IPS DF 6.9 (cell line): ENCODE results near the gene LDLRAD3.

ENCODE experiments used
- DNase-seq: peaks from one replicate; pipeline ENCODE4 v3.0.0-alpha.2; 2013; ENCODE audit warnings: low read depth, low spot score
- H3K27ac ChIP-seq: one replicate; pipeline ENCODE4 v1.5.1; 2013; ENCODE audit warnings: low read length, control low read depth
- H3K27me3 ChIP-seq: 2 replicates; pipeline ENCODE4 v1.6.1; 2013; ENCODE audit warnings: mild to moderate bottlenecking, low read length; ENCODE audit not compliant: control insufficient read depth, insufficient read depth
- H3K36me3 ChIP-seq: 2 replicates; pipeline ENCODE4 v1.6.1; 2013; ENCODE audit warnings: low read length; ENCODE audit not compliant: control insufficient read depth, insufficient read depth
- H3K4me1 ChIP-seq: 2 replicates; pipeline ENCODE4 v1.6.1; 2013; ENCODE audit warnings: low read length; ENCODE audit not compliant: control insufficient read depth, insufficient read depth
- H3K4me3 ChIP-seq: 2 replicates; pipeline ENCODE4 v1.5.1; 2013; ENCODE audit warnings: mild to moderate bottlenecking, low read length
- H3K9me3 ChIP-seq: 2 replicates; pipeline ENCODE4 v1.6.1; 2013; ENCODE audit warnings: low read length, inconsistent platforms; ENCODE audit not compliant: control insufficient read depth, insufficient read depth
- WGBS: extraction: QIAGEN DNeasy Blood & Tissue Kit; methylation state at CpG from one replicate; pipeline ENCODE4 v1.1.7; 2013; ENCODE audit warnings: mixed read lengths, missing lambda C conversion rate; ENCODE audit not compliant: insufficient read length, insufficient coverage; 5-methylcytosine and 5-hydroxymethylcytosine counted together

The LDLRAD3 gene

DNA sequence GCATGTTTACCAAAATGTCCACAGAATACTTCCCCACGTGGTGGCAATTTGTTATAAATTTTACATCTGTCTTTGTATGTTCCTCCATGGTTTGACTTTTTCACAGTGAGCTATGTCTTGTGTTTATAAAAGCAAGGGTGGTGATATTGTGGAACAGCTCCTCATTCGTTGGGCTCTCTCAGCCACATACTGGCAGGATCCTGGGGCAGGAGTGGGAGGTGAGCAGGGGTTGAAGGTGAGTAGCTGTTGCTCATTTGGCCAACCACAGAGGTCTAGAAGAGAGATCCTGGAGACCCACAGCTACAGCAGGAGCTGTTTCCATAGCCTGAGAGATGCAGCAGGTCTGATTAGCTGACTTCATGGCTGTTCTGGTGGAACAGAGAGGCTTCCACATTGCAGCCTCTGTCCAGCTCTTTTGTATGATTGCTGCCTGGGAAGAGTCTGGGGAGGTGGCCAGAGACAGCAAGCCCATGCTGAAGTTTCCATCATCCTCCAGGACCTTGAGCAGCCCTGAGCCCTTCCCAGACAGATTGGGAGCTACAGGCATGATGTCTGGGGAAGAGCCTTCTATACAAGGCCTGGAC, 128.1 kb downstream of the LDLRAD3 start:
- H3K27me3 ChIP-seq = no peaks in the 10 kb centered on the region
- H3K36me3 ChIP-seq = no peaks in the 10 kb centered on the region
- DNase-seq = no peak
- no peak overlapping the region for H3K27ac ChIP-seq
- peaks cover 9% of the 10 kb centered on the region; the same call in 1 of the 2 replicates for H3K4me1 ChIP-seq
- no CpG with 5 or more reads among the region's 2 CpGs for WGBS
- no peak overlapping the region for H3K4me3 ChIP-seq
- no peaks in the 10 kb centered on the region; the same call in 1 of the 2 replicates for H3K9me3 ChIP-seq

DNA sequence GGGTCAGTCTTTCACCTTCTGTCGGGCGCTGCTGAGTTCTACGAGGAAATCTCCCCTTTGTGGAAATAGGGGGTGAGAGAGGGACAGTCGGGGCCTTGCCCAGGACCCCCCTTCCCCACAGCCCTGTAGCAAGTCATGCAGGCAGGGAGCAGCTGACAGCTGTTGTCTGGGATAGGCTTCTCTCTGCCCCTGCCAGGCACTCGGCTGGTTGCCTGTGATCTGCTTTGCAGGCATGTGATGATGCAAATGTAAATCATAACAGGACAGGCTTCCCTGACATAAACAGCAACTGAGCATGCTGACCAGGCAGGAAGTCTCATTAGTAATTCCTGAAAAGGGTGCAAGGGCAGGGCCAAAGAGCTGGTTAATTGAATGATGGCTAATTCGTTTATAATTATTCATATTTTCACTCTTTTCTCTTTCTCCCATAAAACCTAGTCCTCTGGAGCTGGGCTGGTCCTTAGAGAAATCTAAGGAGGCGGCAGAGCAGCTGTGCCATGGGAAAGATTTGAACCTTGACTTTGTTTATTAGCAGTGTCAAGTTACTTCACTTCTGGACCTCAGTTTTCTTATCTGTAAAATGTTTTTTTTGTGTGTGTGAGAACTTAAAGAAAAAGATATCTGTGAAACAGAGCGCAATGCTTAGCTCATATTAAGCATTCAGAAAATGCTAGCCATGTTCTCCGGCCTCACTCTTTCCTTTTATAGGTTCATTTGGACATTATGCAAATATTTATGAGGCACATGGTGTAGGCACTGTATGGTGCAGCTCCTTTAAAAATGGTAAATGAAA, 129.7 kb downstream of the LDLRAD3 start:
- no peaks in the 10 kb centered on the region for H3K9me3 ChIP-seq
- H3K36me3 ChIP-seq = no peaks in the 10 kb centered on the region
- WGBS = no CpG with 5 or more reads among the region's 9 CpGs
- H3K27me3 ChIP-seq = no peaks in the 10 kb centered on the region
- H3K27ac ChIP-seq = no peak overlapping the region
- H3K4me1 ChIP-seq = peaks cover 9% of the 10 kb centered on the region; the same call in 1 of the 2 replicates
- no peak overlapping the region for H3K4me3 ChIP-seq
- no peak for DNase-seq

DNA sequence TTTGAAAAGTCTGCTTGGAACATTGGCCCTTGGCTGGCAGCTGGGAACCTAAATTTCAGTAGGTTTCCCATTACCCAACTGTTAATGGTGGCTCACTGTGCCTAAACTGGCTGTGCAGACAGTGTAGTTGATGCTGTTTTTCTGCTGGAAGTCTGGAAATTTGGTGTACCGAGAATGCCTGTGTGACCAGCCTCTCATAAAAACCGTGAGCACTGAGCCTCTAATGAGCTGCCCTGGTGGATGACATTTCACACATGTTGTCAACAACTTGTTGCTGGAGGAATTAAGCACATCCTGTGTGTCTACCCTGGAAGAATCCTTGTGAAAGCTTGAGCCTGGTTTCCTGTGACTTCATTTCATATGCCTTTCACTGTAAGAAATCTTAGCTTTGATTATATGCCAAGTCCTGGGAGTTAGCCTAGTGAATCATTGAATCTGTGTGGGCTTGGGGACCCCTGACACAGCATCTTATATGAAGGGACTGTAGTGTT, 131.1 kb downstream of the LDLRAD3 start:
- Histone ChIP-seq H3K36me3 (no peaks in the 10 kb centered on the region), H3K9me3 (no peaks in the 10 kb centered on the region), H3K27ac (no peak overlapping the region), H3K27me3 (no peaks in the 10 kb centered on the region), H3K4me3 (no peak overlapping the region), H3K4me1 (peaks cover 9% of the 10 kb centered on the region; the same call in 1 of the 2 replicates)
- no CpG with 5 or more reads among the region's 2 CpGs for WGBS
- no peak for DNase-seq

DNA sequence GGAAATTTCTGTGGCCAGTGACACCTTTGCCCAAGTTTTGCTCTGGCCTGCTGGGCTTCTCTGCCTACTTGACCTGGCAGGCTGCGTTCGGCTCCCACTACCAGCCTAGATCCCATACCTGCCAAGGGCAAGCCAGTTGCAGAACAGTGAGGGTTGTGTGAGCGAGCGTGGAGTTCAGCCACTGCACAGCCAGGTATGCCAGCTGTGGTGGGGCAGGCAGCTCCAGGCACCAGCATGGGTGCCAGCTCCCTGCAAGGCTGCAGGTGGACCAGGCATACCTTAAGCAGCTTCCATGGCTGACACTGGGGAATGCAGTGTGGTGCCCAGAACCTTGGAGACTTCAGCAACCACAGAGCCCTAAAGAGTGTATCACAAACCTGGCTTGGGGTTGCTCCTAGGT, 133.5 kb downstream of the LDLRAD3 start:
- Histone ChIP-seq H3K27ac (no peak overlapping the region), H3K4me3 (no peak overlapping the region), H3K27me3 (no peaks in the 10 kb centered on the region), H3K9me3 (no peaks in the 10 kb centered on the region), H3K4me1 (0 out of 2 replicates have a peak, but pooled peaks cover 2% of the 10 kb centered on the region), H3K36me3 (no peaks in the 10 kb centered on the region)
- no CpG with 5 or more reads among the region's 4 CpGs for WGBS
- no peak for DNase-seq

DNA sequence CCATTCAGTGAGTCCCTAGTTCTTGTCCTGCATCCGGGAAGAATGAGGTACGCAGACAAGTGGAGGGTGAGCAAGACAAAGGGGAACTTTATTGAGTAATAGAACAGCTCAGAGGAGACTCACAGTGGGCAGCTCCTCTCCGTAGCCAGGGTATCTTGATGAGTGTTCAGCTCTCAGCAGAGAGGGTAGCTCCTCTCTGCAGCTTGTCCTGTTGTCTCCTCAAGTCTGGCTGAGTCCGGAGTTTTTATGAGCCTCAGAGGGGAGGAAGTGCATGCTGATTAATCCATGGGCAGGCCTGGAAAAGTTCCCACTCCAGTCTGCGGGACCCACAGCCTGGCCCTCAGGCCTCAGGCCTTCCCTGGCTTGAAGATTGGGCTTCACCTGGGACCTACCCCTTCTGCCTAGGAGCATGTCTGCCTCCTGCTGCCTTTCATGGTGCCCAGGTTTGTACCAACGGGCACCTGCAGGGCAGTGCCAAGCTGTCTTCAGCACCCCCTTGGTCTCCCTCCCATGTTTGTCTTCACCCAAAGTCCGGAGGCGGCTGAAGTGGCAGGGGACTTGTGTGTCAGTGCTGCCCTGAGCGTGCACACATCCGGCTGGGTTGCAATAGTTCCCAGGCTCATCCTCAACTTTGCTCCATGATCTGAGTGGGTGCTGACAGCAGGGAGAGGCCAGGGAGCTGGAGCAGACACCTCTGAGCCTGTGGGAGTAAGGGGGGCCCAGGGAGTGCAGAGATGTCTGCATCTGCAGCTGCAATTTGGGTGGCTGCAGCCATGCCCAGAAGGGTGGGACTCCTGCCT, 134.2 kb downstream of the LDLRAD3 start:
- H3K9me3 ChIP-seq = no peaks in the 10 kb centered on the region
- no peaks in the 10 kb centered on the region; the same call in 1 of the 2 replicates for H3K36me3 ChIP-seq
- WGBS = no CpG with 5 or more reads among the region's 10 CpGs
- H3K27ac ChIP-seq = no peak overlapping the region
- no peak for DNase-seq
- H3K4me1 ChIP-seq = 0 out of 2 replicates have a peak, but pooled peaks cover 2% of the 10 kb centered on the region
- no peak overlapping the region for H3K4me3 ChIP-seq
- H3K27me3 ChIP-seq = no peaks in the 10 kb centered on the region

DNA sequence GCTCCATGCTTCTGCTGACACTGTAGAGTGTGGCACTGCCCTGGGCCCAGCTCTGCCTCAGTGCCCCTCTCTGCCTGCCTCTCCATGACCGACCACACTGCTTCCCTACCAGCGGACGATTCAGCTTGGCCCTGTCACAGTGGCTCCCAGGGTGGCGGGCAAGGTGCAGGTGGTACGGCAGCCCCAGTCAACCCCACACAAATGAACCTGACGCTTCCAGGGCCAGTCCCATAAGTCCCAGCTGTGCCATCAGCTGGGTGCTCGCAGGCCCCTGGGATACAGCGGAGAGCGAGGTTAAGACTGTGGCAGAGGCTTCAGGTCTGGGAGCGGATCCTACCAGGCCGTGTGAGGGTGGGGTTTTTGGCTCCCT, 134.8 kb downstream of the LDLRAD3 start:
- no CpG with 5 or more reads among the region's 11 CpGs for WGBS
- no peak for DNase-seq
- no peaks in the 10 kb centered on the region for H3K27me3 ChIP-seq
- no peaks in the 10 kb centered on the region for H3K9me3 ChIP-seq
- no peak overlapping the region for H3K27ac ChIP-seq
- H3K4me3 ChIP-seq = no peak overlapping the region
- H3K4me1 ChIP-seq = no peaks in the 10 kb centered on the region
- H3K36me3 ChIP-seq = no peaks in the 10 kb centered on the region; the same call in 1 of the 2 replicates

DNA sequence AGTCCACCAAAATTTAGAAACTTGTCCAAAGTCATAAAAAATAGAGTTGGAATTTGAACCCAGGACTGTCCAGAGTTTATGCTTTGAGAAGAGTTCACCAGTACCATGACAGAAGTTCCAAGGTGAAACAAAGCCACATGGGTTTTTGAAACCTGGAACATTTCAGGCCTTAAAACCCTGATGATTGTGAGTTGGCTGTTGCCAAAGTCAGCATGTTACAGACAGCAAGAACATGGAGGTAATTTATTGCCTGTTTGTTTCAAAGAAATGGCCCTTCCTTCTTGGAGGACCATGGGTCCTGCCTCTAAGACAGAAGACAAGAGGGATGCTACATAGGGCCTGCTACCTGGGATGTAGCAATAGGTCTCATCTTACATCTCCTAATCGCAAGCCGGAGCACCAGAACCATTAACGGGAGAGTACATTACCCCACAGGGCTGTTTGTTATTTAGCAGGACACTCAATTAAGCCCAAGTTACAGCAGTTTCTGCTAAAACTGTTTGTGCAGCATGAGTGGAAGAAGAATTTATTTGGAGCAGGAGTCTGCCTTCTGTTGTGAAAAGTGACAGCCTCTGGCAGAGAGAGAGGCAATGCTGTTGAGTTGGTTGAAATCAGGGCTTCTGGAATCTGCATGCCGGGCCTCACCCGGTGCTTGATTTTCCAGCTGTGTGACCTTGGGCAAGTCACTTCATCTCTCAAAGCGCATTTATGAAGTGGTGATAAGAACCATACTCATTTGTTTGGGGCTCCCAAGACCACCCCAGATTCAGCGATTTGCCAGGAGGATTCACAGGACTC, 136.2 kb downstream of the LDLRAD3 start:
- Histone ChIP-seq H3K27me3 (no peaks in the 10 kb centered on the region), H3K4me1 (no peaks in the 10 kb centered on the region), H3K9me3 (no peaks in the 10 kb centered on the region), H3K27ac (no peak overlapping the region), H3K4me3 (no peak overlapping the region), H3K36me3 (no peaks in the 10 kb centered on the region; the same call in 1 of the 2 replicates)
- no CpG with 5 or more reads among the region's 7 CpGs for WGBS
- DNase-seq = no peak

DNA sequence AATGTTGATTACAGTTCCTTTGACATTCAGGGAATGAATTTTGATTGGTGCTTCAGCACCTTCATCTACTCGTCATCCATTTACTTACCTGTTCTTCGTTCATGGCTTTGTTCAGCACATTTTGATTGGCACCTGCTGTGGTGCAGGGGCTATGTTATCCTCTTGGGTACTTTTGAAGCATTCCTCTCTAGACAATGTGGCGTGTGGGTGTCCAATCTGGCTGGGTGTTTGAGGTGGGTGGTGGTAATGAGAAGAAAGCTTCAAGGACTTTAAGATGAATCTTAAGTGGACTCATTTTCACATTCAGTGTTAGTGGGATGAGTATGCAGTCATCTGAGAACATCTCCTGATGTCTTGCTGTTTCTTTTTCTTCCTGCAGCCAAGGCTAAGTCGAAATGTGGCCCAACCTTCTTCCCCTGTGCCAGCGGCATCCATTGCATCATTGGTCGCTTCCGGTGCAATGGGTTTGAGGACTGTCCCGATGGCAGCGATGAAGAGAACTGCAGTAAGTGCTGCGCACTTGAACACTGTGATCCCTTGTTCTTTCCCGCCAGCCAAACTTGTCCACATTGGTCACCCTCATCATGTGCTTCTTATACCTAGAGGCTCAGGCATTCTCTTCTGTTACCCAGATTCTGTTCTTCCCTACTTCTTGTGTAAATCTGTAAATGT, 137.5 kb downstream of the LDLRAD3 start:
- H3K9me3 ChIP-seq = no peaks in the 10 kb centered on the region
- no peaks in the 10 kb centered on the region; the same call in 1 of the 2 replicates for H3K36me3 ChIP-seq
- no peak overlapping the region for H3K27ac ChIP-seq
- no CpG with 5 or more reads among the region's 11 CpGs for WGBS
- no peaks in the 10 kb centered on the region for H3K27me3 ChIP-seq
- H3K4me1 ChIP-seq = no peaks in the 10 kb centered on the region; the same call in 1 of the 2 replicates
- no peak for DNase-seq
- no peak overlapping the region for H3K4me3 ChIP-seq

DNA sequence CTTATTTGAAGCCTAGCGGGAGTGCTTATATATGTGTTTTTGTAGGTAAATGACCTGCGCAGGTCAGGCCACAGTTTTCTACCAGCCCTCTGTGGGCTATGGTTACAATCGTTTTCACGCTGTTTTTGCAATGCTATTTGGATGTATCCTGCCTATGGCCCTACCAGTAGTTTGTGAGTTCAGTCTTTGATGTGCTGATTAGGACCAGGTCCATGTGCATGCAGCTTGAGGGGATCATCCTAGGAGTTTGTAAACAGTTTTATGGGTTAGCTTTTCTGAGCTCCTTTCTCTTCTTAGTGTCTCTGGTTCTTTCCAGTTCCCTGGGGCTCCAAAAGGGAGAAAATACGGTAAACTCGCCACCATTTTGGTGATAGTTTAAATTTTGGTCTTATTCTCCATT, 142.5 kb downstream of the LDLRAD3 start:
- Histone ChIP-seq H3K4me3 (no peak overlapping the region), H3K4me1 (peaks cover 4% of the 10 kb centered on the region; the same call in 1 of the 2 replicates), H3K27me3 (no peaks in the 10 kb centered on the region), H3K36me3 (no peaks in the 10 kb centered on the region; the same call in 1 of the 2 replicates), H3K9me3 (no peaks in the 10 kb centered on the region), H3K27ac (no peak overlapping the region)
- DNase-seq = no peak
- WGBS = no CpG with 5 or more reads among the region's 6 CpGs
